Activated naive CD4-positive, alpha-beta T cell treated with anti-CD3 and anti-CD28 coated beads, Interleukin-2, amount 50 U/mL, for 72 hours (primary cell): ENCODE data around the gene AURKAIP1. TPM values are rescaled to one million over a fixed set of nuclear protein-coding genes. Genes with fewer than 3 reads are reported as not detected.
A peak's percentile ranks its signal among the peaks of the same experiment; 100 is the strongest.

ENCODE experiments used
- ATAC-seq, 2 donors: fragments of 150-1000 bp; cut with Tn5 transposase; 2 replicates each; pipeline ENCODE4 v1.10.0; 2021; ENCODE audit warnings: mild to moderate bottlenecking in 2 of 2, moderate library complexity in 2 of 2
- DNase-seq, 2 donors: peaks; one replicate each; pipeline ENCODE4 v3.0.0; 2021 to 2022; ENCODE audit warnings: low spot score in 2 of 2
- H3K27ac Mint-ChIP-seq, 2 donors: one replicate each; pipeline ENCODE4 v1.8.0; 2022; ENCODE audit warnings: mild to moderate bottlenecking in 2 of 2, mixed read lengths in 2 of 2
- H3K36me3 Mint-ChIP-seq, 2 donors: one replicate each; pipeline ENCODE4 v1.8.0; 2022; ENCODE audit warnings: mixed read lengths in 2 of 2
- H3K9me3 Mint-ChIP-seq, 2 donors: one replicate each; pipeline ENCODE4 v1.8.0; 2022; ENCODE audit warnings: mixed read lengths in 2 of 2
- total RNA-seq, 2 donors: library from RNA; stranded (reverse); gene quantifications; one replicate each; pipeline ENCODE4 v1.2.3, GENCODE V29; 2022

The AURKAIP1 gene
- total RNA-seq, 2 donors from 2014 or later: 115 to 122 TPM

- Mint-ChIP-seq H3K27ac (no peak overlapping the region), H3K9me3 (no peaks in the 10 kb centered on the region), H3K36me3 (peaks cover 8 to 11% of the 10 kb centered on the region in 2 donors)
- DNase-seq: no peak
- ATAC-seq: no peak
These were observed 38.6 kb downstream of the AURKAIP1 start for GRCh38 chr1:1336446-1336845.

- ATAC-seq (no peak), DNase-seq (no peak)
- Mint-ChIP-seq H3K27ac (no peak overlapping the region), H3K36me3 (peaks cover 2 to 5% of the 10 kb centered on the region in 2 donors), H3K9me3 (no peaks in the 10 kb centered on the region)
These were observed 39.2 kb downstream of the AURKAIP1 start for GRCh38 chr1:1335792-1336248.

- Mint-ChIP-seq H3K27ac (no peak overlapping the region), H3K36me3 (no peaks in the 10 kb centered on the region), H3K9me3 (no peaks in the 10 kb centered on the region)
- no peak for ATAC-seq
- DNase-seq: no peak
These were observed 39.7 kb downstream of the AURKAIP1 start for GRCh38 chr1:1335283-1335682.

- no peak for ATAC-seq
- DNase-seq: no peak
- no peak overlapping the region for H3K27ac Mint-ChIP-seq
- peaks cover 2 to 3% of the 10 kb centered on the region in 2 donors for H3K9me3 Mint-ChIP-seq
- H3K36me3 Mint-ChIP-seq: no peaks in the 10 kb centered on the region
These were observed 40.2 kb downstream of the AURKAIP1 start for GRCh38 chr1:1334835-1335234.

GRCh38 chr1:1333551-1334241, 41.3 kb downstream of the AURKAIP1 start:
- ATAC-seq: no peak
- Mint-ChIP-seq H3K27ac (no peak overlapping the region), H3K9me3 (peaks cover 5 to 6% of the 10 kb centered on the region in 2 donors), H3K36me3 (no peaks in the 10 kb centered on the region)
- DNase-seq: no peak

- DNase-seq: no peak
- peak in 1 of 2 donors; percentile 8 for ATAC-seq
- H3K9me3 Mint-ChIP-seq: peaks cover 5 to 6% of the 10 kb centered on the region in 2 donors
- H3K36me3 Mint-ChIP-seq: no peaks in the 10 kb centered on the region
- H3K27ac Mint-ChIP-seq: no peak overlapping the region
These were observed 42.1 kb downstream of the AURKAIP1 start for GRCh38 chr1:1332774-1333480.

GRCh38 chr1:1332031-1332755, 42.8 kb downstream of the AURKAIP1 start:
- ATAC-seq: peak in 1 of 2 donors; percentile 5
- Mint-ChIP-seq H3K9me3 (peaks cover 5 to 6% of the 10 kb centered on the region in 2 donors), H3K36me3 (no peaks in the 10 kb centered on the region), H3K27ac (no peak overlapping the region)
- no peak for DNase-seq

GRCh38 chr1:1331068-1331965, 43.7 kb downstream of the AURKAIP1 start, which contains the start of gene TAS1R3:
Gene TAS1R3 (plus strand): TSS chr1:1331280. CDS start chr1:1331346, 66 bp downstream.
- H3K9me3 Mint-ChIP-seq: peaks cover 5 to 6% of the 10 kb centered on the region in 2 donors
- ATAC-seq (peak in 1 of 2 donors; percentile 9), DNase-seq (no peak)
- H3K36me3 Mint-ChIP-seq: no peaks in the 10 kb centered on the region
- peak within 1 kb of the TSS in 1 of 2 donors; percentile 60 for H3K27ac Mint-ChIP-seq

- H3K27ac Mint-ChIP-seq: peak overlapping the region in 1 of 2 donors; percentile 60
- H3K9me3 Mint-ChIP-seq: peaks cover 5 to 6% of the 10 kb centered on the region in 2 donors
- no peaks in the 10 kb centered on the region for H3K36me3 Mint-ChIP-seq
- no peak for DNase-seq
- ATAC-seq: no peak
These were observed 44.5 kb downstream of the AURKAIP1 start for GRCh38 chr1:1330366-1331067.

- Mint-ChIP-seq H3K36me3 (no peaks in the 10 kb centered on the region), H3K27ac (peak overlapping the region in 1 of 2 donors; percentile 79), H3K9me3 (peaks cover 5 to 6% of the 10 kb centered on the region in 2 donors)
- ATAC-seq (no peak), DNase-seq (no peak)
These were observed 45.5 kb downstream of the AURKAIP1 start for GRCh38 chr1:1329304-1330210.

- Mint-ChIP-seq H3K36me3 (peaks cover 0 to 6% of the 10 kb centered on the region in 2 donors), H3K27ac (no peak overlapping the region), H3K9me3 (peaks cover 5 to 6% of the 10 kb centered on the region in 2 donors)
- DNase-seq (no peak), ATAC-seq (no peak)
These were observed 46.8 kb downstream of the AURKAIP1 start for GRCh38 chr1:1328254-1328653.

GRCh38 chr1:1327291-1327690, 47.7 kb downstream of the AURKAIP1 start:
- peaks cover 0 to 7% of the 10 kb centered on the region in 2 donors for H3K36me3 Mint-ChIP-seq
- DNase-seq: no peak
- peaks cover 5 to 6% of the 10 kb centered on the region in 2 donors for H3K9me3 Mint-ChIP-seq
- H3K27ac Mint-ChIP-seq: no peak overlapping the region
- ATAC-seq: no peak

- peaks cover 0 to 7% of the 10 kb centered on the region in 2 donors for H3K36me3 Mint-ChIP-seq
- ATAC-seq: no peak
- peaks cover 5 to 6% of the 10 kb centered on the region in 2 donors for H3K9me3 Mint-ChIP-seq
- DNase-seq: no peak
- peak overlapping the region; percentile 72 to 87 for H3K27ac Mint-ChIP-seq
These were observed 48.9 kb downstream of the AURKAIP1 start for GRCh38 chr1:1326075-1326605.

GRCh38 chr1:1325288-1326074, 49.5 kb downstream of the AURKAIP1 start:
- DNase-seq (no peak), ATAC-seq (no peak)
- H3K36me3 Mint-ChIP-seq: peaks cover 0 to 7% of the 10 kb centered on the region in 2 donors
- peaks cover 5 to 6% of the 10 kb centered on the region in 2 donors for H3K9me3 Mint-ChIP-seq
- peak overlapping the region; percentile 72 to 87 for H3K27ac Mint-ChIP-seq
